Muscle of back (tissue), 11 donors: Measurements from ENCODE around the gene CEACAM16. TPM values are rescaled to one million over a fixed set of nuclear protein-coding genes. Genes with fewer than 3 reads are reported as not detected.

Source experiments
- DNase-seq, 3 donors: peaks; one replicate each; pipeline versions ENCODE4 v3.0.0 to v3.0.0-alpha.2; 2013
- polyA plus RNA-seq, 10 donors: library from polyadenylated mRNA; unstranded; fragments of 120-200 nt; gene quantifications; one replicate each; pipeline ENCODE4 v1.2.1, GENCODE V29; 2013; ENCODE audit not compliant: insufficient read length in 10 of 10

CEACAM16 gene
- polyA plus RNA-seq, 10 donors: 0.22 to 1.0 (median 0.49) TPM

DNA sequence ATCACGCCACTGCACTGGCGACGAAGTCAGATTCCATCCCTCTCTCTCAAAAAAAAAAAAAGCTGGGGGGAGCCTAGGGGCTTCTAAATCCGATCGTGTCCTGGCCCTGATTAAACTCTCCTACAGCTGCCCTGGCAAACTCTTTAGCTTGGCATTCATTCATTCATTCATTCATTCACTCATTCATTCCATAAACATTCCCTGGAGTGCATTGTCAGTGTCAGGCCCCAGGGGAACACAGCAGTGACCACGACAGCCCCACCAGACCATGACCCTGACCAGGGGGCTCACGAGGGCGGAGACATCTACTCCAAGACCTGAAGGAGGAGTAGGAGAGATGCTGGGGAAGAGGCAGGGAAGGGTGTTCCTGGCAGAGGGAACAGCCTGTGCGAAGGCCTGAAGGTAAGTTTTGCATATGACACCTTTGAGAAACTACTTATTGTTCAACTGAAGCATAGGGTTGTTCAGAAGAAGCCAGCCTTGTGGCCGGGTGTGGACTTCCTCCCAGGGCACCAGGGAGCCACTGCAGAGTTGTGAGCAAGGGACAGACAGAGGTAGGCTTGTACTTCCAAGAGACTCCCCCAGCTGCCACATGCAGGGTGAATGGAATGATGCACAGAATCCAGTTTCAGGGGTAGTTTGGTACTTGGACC is 24.5 kb downstream of the CEACAM16 start:
- DNase-seq: no peak

DNA sequence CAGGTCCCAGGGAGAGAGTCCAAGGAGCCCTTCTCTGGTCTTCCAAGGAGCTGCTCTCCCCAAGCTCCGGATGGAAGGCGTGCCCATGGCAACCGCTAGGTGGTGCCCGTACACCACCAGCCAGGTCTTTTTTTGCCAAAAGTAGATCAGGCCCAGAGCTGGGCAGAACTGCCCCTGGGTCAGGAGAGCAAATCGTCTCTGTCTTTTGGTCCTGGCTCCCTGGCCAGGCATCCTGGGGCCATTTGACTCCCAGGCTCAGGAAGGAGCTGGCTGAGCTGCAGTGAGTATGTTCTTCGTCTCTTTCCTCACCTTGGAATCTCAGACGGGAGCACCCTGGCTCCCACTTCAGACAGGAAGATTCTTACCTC is 25.0 kb downstream of the CEACAM16 start:
- peak; percentile 71 to 90 (median 86) for DNase-seq

DNA sequence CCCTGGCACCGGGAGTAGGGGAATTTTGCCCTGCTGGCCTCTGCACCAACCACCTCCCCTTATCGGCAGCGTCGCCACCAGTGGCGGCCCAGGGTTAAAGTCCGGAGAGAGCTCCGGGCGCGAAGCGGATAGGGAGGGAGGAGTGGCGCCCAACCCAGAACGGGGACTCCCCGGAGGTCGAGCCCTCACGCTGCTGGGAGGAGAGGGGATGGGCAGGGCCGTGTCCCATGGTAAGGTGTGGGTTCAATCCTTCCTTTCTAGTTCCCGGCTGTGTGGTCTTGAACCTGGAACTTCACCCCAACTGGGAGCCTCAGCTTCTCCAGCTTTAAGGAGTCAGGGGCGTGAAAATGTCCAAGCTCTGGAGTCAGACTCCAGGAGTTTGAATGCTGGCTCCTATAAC is 26.3 kb downstream of the CEACAM16 start:
- DNase-seq: no peak

DNA sequence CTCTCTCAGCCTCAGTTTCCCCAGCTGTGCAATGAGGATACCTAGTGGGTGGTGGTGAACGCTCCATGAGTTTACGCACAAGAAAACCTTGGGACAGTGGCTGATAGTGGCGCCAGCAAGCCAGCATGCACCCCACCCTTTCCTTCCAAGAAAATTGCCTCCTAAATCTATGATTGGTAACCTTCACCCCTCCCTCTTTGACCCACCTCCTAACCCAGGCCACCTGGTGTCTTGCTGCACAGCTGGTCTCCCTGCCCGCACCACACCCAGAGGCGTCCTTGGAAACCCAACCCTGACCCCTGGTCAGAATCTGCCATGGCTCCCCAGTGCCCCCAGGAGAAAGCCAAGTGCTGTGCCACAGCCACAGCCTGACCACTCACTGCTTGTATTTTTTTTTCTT is 26.7 kb downstream of the CEACAM16 start:
- DNase-seq: no peak

DNA sequence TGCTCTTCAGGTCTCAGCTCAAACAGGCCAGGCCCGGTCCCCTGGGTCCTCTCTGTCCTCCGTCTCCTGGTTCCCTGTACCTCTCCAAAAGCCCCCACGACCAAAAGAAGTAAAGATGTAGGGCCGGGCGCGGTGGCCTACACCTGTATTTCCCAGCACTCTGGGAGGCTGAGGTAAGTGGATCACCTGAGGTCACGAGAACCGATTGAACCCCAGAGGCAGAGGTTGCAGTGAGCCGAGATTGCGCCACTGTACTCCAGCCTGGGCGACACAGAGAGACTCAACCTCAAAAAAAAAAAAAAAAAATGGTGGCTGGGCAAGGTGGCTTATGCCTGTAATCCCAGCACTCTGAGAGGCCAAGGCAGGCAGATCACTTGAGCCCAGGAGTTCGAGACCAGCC is 27.5 kb downstream of the CEACAM16 start:
- DNase-seq: no peak

DNA sequence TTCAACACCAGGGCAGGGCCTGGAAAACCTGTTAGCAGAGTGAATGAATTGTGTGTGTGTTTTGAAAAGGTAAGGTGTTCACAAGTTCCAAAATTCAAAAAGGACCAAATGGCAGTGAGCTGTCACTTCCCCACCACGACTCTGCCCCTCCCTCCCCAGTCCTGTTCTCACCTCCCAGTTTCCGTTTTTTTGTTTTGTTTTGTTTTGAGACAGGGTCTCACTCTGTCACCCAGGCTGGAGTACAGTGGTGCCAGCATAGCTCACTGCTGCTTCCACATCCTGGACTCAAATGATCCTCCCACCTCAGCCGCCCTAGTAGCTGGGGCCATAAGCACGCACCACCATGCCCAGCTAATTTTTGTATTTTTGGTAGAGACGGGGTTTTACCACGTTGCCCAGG is 29.2 kb downstream of the CEACAM16 start:
- DNase-seq: no peak

DNA sequence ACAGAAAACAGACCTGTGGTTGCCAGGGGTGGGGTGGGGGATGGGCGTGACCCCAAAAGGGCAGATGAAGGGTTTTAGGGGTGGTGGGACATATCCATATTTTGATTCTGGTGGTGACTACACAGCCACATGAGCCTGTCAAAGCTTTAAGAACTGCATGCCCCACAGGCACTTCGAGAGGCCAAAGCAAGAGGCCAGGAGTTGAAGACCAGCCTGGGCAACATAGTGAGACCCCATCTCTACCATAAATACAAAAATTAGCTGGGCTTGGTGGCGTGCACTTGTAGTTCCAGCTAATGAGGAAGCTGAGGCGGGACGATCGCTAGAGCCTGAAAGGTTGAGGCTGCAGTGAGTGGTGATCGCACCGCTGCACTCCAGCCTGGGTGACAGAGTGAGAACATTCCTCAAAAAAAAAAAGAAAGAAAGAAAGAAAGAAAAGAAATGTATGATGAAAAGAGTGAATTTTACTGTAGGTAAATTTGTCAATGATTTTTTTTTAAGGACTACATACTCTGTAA is 30.6 kb downstream of the CEACAM16 start:
- no peak for DNase-seq

DNA sequence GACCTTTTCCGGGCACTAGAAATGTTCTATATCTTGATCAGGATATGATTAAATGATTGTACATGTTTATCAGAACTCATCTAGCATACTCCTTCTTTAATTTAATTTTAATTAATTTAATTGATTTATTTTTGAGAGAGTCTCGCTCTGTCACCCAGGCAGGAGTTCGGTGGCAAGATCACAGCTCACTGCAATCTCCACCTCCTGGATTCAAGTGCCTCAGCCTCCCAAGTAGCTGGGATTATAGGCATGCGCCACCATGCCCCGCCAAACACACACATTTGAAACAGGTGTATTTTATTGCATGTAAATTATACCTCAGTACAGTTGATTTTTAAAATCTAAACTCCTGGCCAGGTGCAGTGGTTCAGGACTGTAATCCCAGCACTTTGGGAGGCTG is 32.1 kb downstream of the CEACAM16 start:
- no peak for DNase-seq

DNA sequence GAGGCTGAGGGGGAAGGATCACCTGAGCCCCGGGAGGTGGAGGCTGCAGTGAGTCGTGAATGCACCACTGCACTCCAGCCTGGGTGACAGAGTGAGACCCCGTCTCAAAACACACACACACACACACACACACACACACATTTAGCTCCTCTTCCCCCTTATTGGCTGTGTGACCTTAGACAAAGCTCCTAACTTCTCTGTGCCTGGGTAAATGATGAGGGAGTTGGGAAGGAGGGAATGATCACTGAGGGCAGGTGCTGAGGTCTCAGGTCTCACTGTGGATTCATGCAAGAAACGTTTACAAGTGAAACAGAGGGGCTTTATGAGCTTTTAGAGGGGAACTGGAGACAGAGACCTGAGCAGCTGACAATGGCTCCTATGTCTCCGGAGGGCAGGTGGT is 32.7 kb downstream of the CEACAM16 start:
- DNase-seq: no peak

DNA sequence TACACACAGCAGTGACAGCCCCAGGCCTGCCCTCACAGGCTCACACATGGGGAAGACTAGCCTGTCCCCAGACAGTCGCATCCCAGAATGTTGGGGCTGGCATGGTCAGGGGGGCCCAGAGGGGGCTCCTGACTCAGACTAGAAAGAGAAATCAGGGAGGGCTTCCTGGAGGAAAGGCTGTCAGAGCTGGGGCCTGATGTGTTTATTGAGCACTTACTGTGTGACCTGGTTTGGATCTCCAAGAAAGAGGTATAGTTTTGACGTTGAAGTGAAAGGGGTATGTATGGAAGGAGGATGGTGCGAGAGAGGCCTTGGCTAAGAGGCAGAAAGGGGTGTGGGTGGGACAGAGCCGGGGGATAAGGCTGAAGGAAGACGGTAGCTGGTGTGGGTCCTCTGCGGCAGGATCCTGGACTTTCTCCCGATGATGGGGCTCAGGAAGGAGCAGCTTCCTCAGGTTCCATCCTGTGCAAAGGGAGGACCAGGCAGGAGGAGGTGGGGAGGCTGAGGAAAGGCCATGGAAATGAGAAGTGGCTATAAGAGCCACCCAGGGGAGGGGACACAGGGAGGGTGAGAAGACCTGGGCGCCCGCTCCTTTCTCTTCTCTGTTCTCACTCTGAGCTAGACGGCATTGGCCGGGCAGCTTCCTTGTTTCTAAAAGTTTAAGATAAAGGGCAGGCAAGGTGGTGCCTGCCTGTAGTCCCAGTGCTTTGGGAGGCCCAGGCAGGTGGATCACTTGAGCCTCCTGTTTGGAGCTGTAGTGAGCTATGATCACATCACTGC is 33.5 kb downstream of the CEACAM16 start:
- no peak for DNase-seq

DNA sequence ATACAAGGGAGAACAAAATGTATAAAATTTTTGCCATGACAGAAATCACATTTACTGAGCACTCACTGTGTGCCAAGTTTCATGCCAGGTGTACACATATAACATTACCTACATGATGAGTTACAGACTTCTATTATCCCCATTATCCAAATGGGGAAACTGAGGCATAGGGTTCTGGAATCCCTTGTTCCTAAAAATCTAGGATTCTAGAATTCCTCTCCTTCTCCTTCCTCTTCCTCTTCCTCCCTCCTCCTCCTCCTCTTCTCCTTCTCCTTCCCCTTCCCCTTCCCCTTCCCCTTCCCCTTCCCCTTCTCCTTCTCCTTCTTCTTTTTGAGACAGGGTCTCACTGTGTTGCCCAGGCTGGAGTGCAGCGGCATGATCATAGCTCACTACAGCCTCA is 35.4 kb downstream of the CEACAM16 start:
- DNase-seq: no peak

DNA sequence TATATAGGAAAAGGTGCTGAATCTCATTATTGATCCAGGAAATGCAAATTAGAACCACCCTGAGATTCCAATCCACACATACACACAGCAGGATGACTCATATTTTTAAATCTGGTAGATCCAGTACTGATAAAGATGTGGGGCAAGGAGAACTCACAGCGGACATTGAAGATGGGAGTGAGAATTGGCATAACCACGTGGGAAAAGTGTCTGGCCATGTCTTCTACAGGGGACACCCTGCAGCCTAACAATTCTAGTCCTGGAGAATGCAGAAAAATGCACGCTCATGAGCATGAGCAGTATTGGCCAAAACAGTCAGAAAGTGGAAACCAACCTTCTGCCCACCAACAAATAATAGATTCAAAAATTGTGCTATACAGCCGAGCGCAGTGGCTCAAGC is 36.1 kb downstream of the CEACAM16 start:
- DNase-seq: no peak

DNA sequence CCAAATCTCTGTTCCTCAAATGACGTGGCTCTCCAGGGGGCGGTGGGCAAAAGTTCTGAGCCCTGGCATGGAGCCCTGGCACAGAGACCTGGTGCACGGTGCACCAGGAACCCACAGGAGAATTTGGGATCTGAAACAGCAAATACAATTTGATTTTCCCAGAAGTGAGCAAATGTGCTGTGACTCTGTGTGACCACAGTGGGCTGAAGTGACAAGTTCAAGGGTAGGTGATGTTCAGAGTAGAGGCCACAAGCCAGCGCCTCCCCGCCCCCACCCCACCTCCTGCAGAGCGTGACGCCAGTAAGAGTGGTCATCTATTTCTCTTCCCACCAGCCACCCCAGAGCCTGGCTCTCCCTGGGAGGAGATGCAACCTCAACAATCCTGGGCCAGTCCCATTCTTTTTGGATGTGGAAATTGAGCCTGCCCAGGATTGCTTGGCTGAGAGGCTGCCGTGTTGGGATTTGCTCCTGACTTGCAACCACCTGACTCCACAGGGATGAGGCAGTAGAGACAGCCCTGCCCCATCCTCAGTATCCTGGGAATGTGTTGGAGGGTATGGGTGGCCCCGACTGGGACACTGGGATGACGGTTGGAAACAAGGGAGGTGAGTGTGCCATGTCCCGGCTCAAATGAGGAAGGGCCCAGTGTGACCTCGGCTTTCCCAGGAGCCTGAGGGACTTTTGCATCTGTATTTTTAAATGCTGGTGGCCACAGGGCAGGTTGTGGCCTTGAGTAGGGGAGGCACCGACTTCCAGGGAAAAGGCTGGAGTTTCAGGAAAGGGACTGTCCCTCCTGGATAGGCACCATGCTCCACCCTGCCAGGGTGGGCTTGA is 38.5 kb downstream of the CEACAM16 start:
- no peak for DNase-seq

DNA sequence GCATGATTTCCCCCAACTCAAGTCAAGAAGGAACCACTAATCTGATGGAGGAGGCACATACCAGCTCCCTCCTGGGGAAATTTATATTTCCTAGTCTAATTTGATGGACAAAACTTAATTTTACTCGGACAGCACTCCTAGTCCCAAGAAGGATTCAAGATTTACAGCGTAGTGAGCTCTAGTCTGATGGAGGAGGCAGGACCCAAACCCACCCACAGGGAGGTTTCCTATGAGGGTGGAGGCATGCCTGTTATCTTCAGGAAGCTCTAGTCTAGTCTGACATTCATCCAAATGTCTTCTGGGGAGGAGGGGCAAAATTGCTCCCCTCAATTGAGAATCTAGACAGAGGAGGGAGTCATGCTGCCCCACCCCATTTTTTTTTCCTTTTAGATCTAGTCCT is 39.2 kb downstream of the CEACAM16 start:
- no peak for DNase-seq

DNA sequence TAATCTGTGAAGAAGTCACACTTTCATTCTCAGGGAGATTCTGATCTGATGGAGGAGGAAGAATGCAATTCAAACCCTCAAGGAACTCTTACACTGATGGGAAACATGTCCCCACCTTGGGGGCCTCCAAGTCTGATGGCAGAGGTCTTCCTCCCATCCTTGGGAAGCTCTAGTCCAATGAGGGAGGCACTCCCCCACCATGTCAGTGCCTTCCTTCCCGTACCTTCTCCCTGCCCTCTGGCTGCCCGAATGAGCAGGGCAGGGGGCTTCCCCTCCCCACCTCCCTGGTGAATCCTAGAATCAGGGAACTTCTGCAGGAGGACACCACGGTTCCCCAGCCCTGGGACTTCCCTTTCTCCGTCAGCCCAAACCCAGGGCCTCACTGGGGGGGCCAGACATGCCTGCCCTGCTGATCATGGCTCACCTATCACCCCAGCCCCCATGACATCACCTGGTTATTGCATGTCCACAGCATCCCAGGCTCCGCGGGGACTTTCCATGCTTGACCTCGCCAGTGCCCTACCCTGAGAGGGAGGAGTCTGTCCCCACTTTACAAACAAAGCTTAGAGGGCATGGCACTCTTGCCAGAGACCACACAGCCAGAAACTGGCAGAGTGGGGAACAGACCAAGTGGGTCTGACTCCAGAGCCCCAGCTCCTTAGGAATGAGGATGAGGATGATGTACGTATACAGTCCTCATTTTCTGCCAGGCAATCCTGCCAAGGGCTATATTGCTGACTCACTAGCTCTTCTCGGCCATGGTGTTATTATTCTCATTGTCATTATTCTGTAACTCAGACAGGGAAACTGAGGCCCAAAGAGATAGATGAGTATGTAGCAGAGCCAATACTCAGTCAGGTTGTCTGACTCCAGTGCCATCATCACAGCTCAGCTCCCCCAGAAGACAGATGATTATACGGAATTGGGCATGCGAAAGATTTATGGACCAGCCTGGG is 39.9 kb downstream of the CEACAM16 start:
- DNase-seq: no peak

DNA sequence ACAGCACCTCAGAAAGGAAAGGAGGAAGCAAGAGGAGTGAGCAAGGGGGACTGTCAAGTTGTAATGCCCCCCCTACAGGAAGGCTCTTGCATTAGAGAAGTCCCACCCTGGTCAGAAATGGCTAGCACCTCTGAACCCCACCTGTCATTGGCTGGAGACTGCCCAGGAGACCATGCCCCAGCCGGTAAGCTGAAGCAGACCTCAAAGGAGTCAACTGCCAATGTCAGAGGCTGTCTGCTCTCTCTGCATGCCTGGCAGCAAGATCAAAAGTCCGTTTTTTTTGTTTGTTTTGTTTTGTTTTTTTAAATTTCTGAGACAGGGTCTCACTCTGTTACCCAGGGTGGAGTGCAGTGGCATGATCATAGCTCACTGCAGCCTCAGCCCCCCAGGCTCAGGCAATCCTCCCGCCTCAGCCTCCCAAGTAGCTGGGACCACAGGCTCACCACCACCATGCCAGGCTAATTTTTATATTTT is 41.4 kb downstream of the CEACAM16 start:
- DNase-seq: no peak

DNA sequence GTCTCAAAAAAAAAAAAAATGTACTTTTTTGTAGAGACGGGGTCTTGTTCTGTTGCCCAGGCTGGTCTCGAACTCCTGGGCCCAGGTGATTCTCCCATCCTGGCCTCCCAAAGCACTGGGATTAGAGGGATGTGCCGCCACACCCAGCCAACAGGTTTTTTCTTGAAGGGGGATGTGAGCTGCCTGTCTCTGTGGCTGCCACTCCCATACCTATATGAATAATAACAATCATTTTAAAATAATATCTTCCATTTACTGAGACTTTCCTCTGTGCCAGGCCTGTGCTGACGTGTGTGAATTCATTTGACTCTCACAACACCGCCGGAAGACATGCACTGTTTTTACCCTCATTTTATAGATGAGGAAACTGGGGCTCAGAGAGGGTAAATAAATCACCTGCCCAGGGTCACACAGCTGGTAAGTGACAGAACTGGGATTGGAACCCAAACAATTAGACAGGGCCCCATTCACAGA is 42.3 kb downstream of the CEACAM16 start:
- DNase-seq: peak in 1 of 3 donors; percentile 60

DNA sequence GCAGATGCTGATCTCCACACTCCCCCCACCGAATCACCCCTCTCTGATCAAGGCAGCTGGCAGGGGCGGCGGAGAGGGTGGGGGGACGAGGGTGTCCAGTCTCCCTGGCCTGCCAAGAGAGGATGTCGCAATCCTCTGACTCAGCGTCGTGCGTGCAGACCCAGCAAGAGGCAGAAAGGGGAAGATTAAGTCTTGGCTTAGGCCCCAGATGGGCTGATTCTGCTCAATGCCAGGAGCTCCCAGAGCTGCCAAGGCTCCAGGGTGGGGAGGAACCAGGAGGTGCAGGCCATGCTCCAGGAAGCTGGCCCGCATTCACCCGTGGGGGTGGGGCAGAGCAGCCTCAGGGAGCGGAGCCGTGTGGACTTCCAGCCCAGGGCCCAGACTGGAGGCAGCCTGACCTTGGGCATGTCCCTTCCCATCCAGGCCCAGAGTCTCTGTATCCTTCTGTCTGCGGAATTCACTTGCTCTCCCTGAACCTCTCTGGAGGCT is 42.9 kb downstream of the CEACAM16 start:
- DNase-seq: peak; percentile 96 to 99 (median 97)

DNA sequence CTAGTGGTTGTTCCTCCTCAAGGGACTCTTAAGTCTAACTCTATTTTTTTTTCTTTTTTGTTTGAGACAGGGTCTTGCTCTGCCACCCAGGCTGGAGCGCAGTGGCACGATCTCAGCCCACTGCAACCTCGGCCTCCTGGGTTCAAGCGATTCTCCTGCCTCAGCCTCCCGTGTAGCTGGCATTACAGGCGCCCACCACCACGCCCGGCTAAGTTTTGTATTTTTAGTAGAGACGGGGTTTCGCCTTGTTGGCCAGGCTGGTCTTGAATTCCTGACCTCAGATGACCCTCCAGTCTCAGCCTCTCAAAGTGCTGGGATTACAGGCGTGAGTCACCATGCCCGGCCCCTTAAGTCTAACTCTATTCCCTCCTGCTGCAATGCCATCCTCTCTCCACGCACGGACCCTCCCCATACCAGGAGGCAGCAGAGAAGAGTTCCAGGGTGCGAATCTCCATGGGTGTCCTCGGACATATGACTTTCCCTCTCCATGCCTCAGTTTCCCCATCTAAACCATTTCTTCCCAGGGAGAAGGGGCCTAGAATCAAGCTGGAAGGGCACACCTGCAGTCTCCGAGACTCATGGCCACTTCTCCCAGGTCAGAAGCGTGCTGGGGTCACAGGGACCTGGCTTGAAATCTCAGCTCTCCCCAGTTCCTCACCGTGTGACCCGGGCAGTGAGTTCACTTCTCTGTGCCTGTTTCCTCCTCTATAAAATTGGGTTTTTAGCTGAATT is 43.5 kb downstream of the CEACAM16 start:
- no peak for DNase-seq

DNA sequence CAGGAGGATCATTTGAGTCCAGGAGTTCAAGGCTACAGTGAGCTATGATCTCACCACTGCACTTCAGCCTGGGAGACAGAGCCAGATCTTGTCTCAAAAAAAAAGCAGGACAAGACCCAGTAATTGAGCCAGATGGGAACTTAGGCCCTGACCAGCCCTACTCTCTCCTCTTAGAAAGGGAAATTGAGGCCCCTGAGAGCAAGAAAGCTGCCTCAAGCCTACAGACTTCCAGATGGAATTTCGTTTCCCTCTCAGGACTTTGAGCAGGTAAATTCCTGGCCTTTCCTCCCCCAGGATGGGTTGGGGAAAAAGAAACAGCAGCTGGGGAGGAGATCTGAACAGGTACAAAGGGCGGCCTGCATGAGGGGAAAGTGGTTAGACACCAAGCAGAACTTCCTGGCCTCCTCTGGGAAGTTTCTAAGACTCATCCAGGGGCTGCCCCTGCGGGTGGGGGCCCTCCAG is 46.0 kb downstream of the CEACAM16 start:
- peak in 1 of 3 donors; percentile 73 for DNase-seq
